A549 (cell line): ENCODE results near the gene ZSCAN1.

Experiments
- CTCF ChIP-seq: fragments of >200 bp; sonication (Bioruptor Twin); formaldehyde crosslinking; IDR thresholded peaks from 3 replicates; pipeline ENCODE4 v1.5.1; 2016
- ELK1 ChIP-seq: fragments of 150-350 bp; IDR thresholded peaks from 2 replicates; pipeline ENCODE4 v1.6.1; 2014; ENCODE audit warnings: low read depth, mild to moderate bottlenecking, low read length
- EP300 ChIP-seq, 2 experiments: fragments of >200 bp; sonication (Bioruptor Twin); formaldehyde crosslinking; IDR thresholded peaks; 2 replicates in 1 of 2; 3 replicates in 1 of 2; pipeline ENCODE4 v1.6.1; 2016 to 2017
- HEYL ChIP-seq: fragments of 250-450 bp; sonication (Bioruptor Pico); IDR thresholded peaks from 2 replicates; pipeline ENCODE4 v1.8.0; 2021; ENCODE audit warnings: mild to moderate bottlenecking, moderate library complexity
- JUN ChIP-seq, 2 experiments: fragments of >200 bp; sonication (Bioruptor Twin); formaldehyde crosslinking; IDR thresholded peaks; 2 replicates in 1 of 2; 3 replicates in 1 of 2; pipeline ENCODE4 v1.6.1; 2016 to 2017
- MAX ChIP-seq: IDR thresholded peaks from 2 replicates; pipeline ENCODE4 v1.6.1; 2012
- MYC ChIP-seq: IDR thresholded peaks from 2 replicates; pipeline ENCODE4 v1.6.1; 2012; ENCODE audit warnings: mild to moderate bottlenecking, inconsistent platforms, low read length, improper control_type of control experiment, borderline replicate concordance
- PBX3 ChIP-seq: IDR thresholded peaks from 2 replicates; pipeline ENCODE4 v1.6.1; 2012
- POLR2A ChIP-seq: IDR thresholded peaks from 2 replicates; pipeline ENCODE4 v1.6.1; 2012; ENCODE audit warnings: mild to moderate bottlenecking, low read length
- REST ChIP-seq: fragments of 200-600 bp; sonication (generic); IDR thresholded peaks from 2 replicates; pipeline ENCODE4 v1.6.1; 2016; ENCODE audit warnings: antibody characterized with exemption, mild to moderate bottlenecking, moderate library complexity
- ZNF302 ChIP-seq: fragments of 250-450 bp; sonication (Bioruptor Pico); IDR thresholded peaks from 2 replicates; pipeline ENCODE4 v1.9.0; 2021; ENCODE audit warnings: inconsistent platforms, mild to moderate bottlenecking, moderate library complexity

- TF ChIP-seq CTCF (no peak), ZNF302 (CRISPR knock-in tag) (no peak), MYC (no peak), POLR2A (no peak), PBX3 (no peak), ELK1 (no peak), HEYL (no peak), REST (no peak), EP300 (IDR thresholded peaks at IDR 0.05) (no peak), JUN (IDR thresholded peaks at IDR 0.05) (no peak), MAX (no peak)
These were observed 54.8 kb downstream of the ZSCAN1 start for GRCh38 chr19:58088521-58089052.
